SKM-1 treated with dmso at 0.1 percent for 144 hours (cell line): Measurements from ENCODE around the gene ZNF322.

ENCODE experiments used
- DNase-seq: peaks from one replicate; lab custom pipeline; 2025; ENCODE audit not compliant: unreplicated experiment; lab: John Stamatoyannopoulos, UW

Gene ZNF322

DNA sequence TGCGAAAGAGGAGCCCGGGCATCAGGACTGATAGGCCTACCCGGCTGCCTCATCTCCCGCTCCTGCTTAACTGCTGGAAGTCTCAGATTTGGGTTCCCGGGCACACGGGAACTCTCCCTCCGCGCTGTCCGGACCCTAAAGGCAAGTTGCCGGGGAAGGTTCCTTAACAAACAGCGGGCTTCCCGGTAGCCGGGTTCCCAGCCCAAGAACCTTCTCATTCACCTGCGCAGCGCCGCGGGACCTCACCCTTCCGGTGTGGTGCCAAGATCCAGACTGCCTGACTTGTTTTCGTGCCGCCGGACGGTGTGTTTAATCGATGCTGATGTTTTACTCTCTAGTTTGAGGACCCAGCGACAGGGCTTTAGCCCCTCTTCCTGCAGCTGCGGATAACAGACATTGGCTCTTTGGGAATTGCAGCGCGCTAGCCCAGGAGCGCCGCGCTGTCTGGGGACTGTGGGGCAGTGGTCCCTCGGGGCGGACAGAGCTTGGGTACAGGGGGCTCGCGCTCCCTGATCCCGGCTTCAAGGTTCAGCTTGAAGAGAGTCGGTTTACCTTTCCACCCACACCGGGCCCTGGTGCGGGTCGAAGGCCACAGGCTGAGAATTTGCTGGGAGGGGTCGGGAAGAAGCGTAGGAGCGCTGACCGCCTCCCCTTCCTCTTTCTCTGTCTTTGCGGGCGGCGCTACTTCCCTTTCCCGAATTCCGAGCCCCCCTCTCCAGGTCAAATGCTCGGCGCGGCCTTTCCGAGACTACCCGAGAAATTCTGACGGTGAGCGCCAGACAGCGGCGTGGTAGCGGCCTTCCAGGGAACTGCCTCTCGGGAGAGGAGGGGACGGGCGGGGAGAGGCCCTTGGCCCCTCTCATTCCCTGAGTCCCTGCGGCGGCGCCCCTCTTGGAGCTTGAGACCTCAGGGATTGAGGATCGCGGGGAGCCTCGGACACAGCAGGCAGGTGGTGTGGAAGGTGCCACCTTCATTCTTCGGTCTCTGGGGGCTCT lies 45.6 kb downstream of the ZNF322 start:
- DNase-seq: no peak

DNA sequence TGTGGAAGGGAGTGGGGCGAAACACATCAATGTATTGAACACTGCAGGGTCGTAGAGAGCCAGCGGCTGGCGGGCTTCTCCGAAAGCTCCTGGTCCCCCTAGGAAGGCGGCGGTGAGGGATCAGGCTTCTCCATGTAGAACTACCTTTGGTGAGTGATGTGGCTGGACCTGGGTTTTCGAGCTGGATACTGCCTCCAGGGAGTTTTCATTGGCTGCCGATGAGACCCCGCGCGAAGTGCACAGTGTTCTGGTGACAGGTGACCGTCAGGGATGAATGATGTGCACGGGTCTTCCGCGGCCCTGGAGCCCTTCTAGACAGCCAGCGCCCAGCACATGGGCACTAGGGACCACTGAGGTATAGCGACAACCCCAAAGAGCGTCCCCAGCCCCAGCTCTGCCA lies 46.3 kb downstream of the ZNF322 start:
- DNase-seq: no peak

GRCh38 chr6:26611599-26611998 lies 47.9 kb downstream of the ZNF322 start:
- DNase-seq: no peak

- DNase-seq: no peak
Observed at GRCh38 chr6:26609463-26609862, 50.1 kb downstream of the ZNF322 start.

DNA sequence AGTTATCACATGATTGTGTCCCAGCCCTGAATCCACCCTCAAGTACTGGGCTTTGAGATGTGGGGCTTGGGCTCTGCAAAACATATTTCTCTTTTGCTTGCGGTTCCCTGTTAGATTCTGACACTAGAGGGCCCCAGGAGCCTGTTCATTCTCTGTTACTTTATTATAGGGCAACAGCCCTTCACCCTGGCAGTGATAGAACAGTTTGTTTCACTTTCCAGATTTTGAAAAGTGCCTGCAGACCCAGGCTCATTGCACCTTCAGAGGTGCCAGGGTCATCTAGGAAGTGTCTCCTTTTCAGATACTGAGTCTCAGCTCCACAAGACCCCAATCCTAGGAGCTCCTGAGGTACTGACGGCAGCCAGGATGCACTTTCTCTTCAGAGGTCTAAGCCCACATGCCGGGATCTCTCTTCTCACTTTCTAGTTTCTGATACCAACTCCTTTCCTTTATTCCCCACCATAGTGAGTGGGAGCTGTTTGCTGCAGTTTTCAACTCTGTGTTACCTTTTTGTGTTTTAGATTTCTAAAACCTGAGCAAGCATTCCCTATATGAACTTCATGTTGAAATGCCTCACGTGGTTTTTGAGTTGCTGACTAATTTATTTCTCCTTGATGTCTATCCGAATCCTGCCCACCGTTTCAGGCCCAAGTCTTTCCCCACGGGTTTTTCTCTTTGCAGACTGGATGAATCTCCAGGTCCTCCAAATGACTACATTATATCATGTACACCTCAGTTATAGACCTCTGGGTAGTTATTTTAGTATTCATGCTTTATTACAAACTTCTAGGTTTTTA lies 51.9 kb downstream of the ZNF322 start:
- DNase-seq: peak; percentile 78

DNA sequence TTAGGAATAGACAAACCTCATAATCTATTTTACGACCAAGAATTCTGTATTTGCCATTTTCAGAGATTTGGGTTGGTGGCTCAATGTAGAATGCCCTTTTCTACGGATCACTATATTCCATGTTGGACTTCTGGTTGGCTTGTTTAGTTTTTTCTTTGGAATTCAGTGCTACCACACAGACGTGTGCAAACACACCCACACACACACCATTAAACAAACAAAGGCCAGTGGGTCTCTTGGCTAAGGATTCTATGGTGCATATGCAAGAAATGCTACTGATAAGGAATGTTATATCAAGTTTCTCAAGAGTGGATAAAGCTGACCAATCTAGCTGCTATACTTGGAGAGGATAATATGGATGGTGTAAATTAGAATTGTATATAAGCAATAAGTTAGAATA lies 54.7 kb downstream of the ZNF322 start:
- DNase-seq: no peak

DNA sequence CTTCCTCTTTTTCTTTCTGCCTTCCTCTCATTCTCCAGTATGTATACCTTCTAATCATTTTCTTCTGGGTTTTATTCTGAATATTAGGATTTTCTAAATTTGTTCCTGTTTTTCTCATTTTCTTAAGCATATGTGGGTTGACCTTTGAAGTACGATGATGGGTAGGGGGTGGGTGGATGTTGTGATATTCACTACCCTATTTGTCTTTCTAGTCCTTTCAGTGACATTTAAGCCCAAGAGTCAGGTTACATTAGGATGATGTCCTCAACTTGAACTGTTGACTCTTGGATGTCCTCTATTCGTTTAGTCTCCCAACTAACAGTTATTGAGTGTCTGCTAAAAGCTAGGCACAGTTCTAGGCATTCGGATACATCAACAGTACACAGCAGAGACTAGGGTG lies 55.5 kb downstream of the ZNF322 start:
- no peak for DNase-seq

DNA sequence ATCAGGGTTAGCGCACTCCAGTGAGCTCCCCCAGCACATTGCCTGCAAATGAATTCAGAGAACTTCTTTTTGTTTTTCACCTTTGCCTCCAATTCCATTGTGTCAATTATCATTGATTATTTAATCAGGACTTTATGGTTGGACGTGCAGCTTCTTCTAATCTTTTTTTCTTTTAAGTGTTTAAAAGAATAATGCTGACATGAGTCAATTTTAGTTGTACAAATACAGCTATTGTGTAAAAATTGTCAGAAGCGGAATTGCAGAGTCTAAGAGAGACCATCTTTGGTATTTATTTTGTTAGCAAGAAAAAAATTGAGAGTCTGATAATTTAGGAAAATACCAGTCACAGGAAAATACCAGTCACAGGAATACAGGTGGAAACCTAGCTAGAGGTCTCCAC lies 57.3 kb downstream of the ZNF322 start:
- no peak for DNase-seq

GRCh38 chr6:26600759-26601158 lies 58.8 kb downstream of the ZNF322 start:
- DNase-seq: no peak

- no peak for DNase-seq
Observed at GRCh38 chr6:26599591-26599990, 60.0 kb downstream of the ZNF322 start.

- DNase-seq: no peak
Observed at GRCh38 chr6:26599134-26599533, 60.4 kb downstream of the ZNF322 start.

- DNase-seq: no peak
Observed at GRCh38 chr6:26598267-26598666, 61.3 kb downstream of the ZNF322 start.

DNA sequence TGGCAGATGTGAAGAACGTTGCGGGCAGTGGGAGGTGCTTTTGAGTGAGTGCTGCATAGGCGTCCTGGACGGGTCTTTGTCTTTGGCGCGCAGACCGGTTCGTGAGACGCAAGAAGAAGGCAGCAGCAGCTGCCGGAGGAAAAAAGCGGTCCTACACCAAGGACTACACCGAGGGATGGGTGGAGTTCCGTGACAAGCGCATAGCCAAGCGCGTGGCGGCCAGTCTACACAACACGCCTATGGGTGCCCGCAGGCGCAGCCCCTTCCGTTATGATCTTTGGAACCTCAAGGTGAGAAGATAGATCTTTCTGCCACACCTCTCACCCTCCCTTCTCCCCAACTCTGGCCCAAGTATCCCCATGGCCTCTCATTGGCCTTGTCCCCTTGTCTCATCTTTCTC lies 61.7 kb downstream of the ZNF322 start:
- no peak for DNase-seq

DNA sequence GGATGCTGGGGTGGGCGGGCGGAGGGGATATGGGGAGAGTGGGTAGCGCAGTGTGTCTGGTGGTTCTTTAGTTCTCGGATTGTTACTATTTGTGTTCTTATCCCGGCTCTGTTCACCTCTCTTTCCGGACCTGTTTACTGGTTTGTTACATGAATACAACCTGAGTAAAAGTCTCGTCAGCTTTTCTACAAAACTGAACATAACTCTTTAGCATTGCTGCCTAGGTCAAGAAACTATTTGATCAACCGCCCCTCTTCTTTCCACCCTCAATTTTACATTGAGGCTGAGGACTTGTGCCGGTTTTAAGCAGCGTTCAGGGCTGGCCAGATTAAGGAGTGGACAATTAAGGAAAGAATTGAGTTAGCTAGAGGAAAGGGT lies 62.2 kb downstream of the ZNF322 start:
- no peak for DNase-seq

GRCh38 chr6:26596579-26597388 lies 62.8 kb downstream of the ZNF322 start, which contains the start of gene ABT1:
Gene ABT1 (plus strand): TSS chr6:26596953. CDS start chr6:26596983, 30 bp downstream.
- DNase-seq: peak; percentile 97

GRCh38 chr6:26595669-26596269 lies 63.8 kb downstream of the ZNF322 start:
- peak; percentile 82 for DNase-seq

- DNase-seq: no peak
Observed at GRCh38 chr6:26594730-26595632, 64.6 kb downstream of the ZNF322 start.

DNA sequence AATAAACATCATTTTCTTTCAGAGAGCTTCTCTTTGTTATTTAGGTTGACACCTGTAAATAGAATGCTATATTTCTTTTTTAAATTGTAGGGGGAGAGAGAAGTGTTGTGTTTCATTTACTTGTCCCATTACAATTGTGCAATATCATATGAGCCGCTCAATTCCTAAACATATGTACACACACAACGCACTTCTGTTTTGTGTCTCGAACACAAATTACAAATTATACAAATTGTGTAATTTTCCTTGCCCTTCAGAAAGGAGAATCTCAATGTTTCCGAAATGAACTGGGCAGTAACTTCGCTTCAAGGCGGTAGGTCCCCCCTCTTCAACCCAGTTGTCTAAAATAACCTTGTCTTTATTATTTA lies 65.4 kb downstream of the ZNF322 start:
- no peak for DNase-seq

- DNase-seq: no peak
Observed at GRCh38 chr6:26593278-26594130, 66.0 kb downstream of the ZNF322 start.
